ENCODE measurements around the gene PTPRN2. TPM values are rescaled to one million over a fixed set of nuclear protein-coding genes. Genes with fewer than 3 reads are reported as not detected.

PTPRN2 gene
- polyA plus RNA-seq, 1 experiment = 0.02 TPM

DNA sequence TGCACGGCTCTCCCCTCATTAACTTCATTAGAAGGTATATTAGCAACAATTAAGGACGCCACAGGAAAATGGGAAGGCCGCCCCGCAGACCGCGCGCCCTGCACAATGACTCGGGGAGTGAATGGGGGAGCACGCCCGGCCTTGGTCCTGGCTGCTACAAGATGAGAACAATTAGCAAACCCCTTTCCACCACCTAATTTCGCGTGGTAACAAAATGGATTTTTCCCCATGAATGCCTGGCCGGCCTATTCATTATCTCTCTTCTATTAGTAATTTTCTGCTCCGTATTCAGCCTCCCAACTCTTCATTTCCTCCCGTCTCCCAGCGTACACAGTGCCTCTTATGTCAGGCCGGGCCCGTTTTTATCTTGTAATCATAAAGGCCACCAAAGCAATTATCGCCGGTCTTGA lies 903.9 kb downstream of the PTPRN2 start:
- Histone ChIP-seq H3K4me3 (ENCODE audit: low read depth, low read length) (no peak overlapping the region), H3K9me3 (ENCODE audit: control insufficient read depth, insufficient read depth, low read length) (no peaks in the 10 kb centered on the region; the same call in 1 of the 2 replicates), H3K27ac (ENCODE audit: low read depth, low read length) (no peak overlapping the region), H3K27me3 (ENCODE audit: control insufficient read depth, insufficient read depth, low read length) (peaks cover 42% of the 10 kb centered on the region)
- TF ChIP-seq, protein P1, sequence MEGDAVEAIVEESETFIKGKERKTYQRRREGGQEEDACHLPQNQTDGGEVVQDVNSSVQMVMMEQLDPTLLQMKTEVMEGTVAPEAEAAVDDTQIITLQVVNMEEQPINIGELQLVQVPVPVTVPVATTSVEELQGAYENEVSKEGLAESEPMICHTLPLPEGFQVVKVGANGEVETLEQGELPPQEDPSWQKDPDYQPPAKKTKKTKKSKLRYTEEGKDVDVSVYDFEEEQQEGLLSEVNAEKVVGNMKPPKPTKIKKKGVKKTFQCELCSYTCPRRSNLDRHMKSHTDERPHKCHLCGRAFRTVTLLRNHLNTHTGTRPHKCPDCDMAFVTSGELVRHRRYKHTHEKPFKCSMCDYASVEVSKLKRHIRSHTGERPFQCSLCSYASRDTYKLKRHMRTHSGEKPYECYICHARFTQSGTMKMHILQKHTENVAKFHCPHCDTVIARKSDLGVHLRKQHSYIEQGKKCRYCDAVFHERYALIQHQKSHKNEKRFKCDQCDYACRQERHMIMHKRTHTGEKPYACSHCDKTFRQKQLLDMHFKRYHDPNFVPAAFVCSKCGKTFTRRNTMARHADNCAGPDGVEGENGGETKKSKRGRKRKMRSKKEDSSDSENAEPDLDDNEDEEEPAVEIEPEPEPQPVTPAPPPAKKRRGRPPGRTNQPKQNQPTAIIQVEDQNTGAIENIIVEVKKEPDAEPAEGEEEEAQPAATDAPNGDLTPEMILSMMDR (IDR thresholded peaks at IDR 0.05; ENCODE audit: low read depth, low read length) = no peak
- ChIA-PET POLR2A (no interaction called here), CTCF (no interaction called here)
- no peak for DNase-seq (ENCODE audit: low read depth, low spot score)

DNA sequence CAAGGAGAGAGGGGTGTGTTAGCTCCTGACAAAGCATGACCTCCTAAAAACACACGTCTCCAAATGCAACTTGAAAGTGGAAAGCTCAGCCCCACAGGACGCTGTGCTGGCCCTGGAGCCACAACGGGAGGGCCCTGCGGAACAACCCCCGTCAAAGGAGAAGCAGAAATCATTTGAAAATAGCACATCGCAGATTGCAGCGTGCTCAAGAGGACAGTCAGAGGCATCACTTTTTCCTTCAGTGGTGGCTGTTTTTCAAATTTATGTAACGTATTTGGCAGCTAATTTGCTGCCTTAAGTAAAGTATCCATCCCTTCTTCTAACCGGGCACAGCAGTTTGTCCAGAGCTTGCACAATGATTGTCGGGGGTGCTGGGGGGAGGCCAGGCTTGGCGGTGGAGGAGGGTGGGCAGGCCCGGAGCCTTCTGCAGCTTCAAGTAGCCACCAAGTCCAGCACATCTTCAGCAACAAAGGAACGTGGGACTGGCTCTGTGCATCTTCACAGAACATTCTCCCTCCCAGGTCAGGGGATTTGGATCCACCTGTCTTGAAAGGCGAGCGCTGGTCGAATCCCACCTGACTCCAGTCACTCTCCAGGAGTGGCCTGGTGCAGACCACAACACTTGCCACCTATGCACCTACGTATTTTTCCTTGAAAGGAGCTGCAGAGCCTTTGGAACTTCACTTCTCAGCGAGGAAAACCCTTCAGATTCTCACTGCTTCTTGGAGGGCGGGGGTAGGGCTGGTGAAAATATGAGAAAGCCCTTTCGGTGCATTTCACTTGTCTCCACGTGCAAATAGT lies 904.5 kb downstream of the PTPRN2 start:
- Histone ChIP-seq H3K9me3 (ENCODE audit: control insufficient read depth, insufficient read depth, low read length) (no peaks in the 10 kb centered on the region), H3K4me3 (ENCODE audit: low read depth, low read length) (no peak overlapping the region), H3K27ac (ENCODE audit: low read depth, low read length) (no peak overlapping the region), H3K27me3 (ENCODE audit: control insufficient read depth, insufficient read depth, low read length) (peaks cover 36% of the 10 kb centered on the region)
- TF ChIP-seq, protein P1 (IDR thresholded peaks at IDR 0.05; ENCODE audit: low read depth, low read length) = no peak
- DNase-seq (ENCODE audit: low read depth, low spot score) = no peak
- ChIA-PET POLR2A (no interaction called here), CTCF (no interaction called here)

DNA sequence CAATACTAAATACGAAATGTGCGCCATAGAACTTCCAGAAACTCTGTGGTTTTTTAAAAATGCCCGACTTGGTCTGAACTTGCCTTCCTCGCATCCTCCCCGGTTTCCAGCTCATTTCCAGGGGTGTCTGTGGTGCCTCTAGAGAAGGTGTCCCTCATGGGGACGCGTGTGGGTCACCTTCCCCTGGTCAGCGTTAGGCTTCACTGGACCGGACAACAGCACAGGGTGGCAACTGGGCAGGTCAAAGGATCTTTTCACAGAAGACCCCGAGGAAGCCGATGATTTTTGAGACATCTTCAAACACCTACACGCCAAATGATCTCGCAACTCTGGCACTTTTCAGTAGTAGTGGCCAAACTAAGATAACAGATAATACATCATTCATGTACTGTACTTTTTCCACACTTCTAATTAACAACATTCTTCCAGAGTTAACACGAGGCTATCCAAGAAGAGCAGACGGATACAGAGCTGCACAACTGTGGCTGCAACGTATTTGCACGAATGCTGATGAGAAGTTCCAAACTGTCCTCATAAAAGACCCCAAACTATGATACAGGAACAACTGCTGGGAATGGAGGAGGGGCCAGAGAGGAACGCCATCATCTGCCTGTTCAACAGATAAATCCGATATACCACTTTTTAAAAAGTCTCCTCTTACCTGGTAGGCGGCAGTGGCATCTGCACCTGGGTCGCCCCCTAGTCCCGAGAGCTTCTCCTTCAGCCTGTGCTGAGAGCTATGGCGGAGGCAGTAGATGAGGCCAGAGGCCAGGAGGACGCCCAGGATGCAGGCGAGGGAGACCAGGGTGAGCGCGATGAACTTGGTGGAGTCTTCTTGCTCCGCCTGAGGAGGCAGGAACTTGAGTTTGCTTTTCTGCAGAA lies 905.3 kb downstream of the PTPRN2 start:
- DNase-seq (ENCODE audit: low read depth, low spot score) = no peak
- Histone ChIP-seq H3K9me3 (ENCODE audit: control insufficient read depth, insufficient read depth, low read length) (peaks cover 4% of the 10 kb centered on the region; the same call in 1 of the 2 replicates), H3K27me3 (ENCODE audit: control insufficient read depth, insufficient read depth, low read length) (peaks cover 32% of the 10 kb centered on the region), H3K4me3 (ENCODE audit: low read depth, low read length) (no peak overlapping the region), H3K27ac (ENCODE audit: low read depth, low read length) (no peak overlapping the region)
- CTCF ChIA-PET = no interaction called here
- TF ChIP-seq, protein P1 (IDR thresholded peaks at IDR 0.05; ENCODE audit: low read depth, low read length) = no peak
- POLR2A ChIA-PET = no interaction called here

DNA sequence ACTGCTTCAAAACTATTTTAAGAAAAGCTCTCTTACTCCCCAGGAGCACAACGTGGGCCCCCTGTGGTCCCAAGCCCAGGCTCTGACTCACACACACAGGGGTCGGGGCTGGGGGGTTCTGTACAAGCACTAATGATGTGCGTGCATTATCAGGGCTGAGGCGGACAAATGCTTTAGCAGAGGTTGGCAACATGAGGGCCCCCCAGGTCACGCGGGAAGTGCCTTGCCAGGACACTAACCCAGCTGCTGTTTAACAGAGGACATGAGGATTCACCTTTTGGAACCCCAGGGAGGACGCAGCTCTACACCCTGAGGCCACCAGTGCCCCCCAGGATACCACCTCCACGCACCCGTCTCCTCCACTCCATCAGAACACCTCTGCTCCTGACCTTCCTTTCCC lies 908.0 kb downstream of the PTPRN2 start:
- DNase-seq (ENCODE audit: low read depth, low spot score) = no peak
- TF ChIP-seq, protein P1 (IDR thresholded peaks at IDR 0.05; ENCODE audit: low read depth, low read length) = no peak
- ChIA-PET POLR2A (no interaction called here), CTCF (no interaction called here)
- Histone ChIP-seq H3K27ac (ENCODE audit: low read depth, low read length) (no peak overlapping the region), H3K4me3 (ENCODE audit: low read depth, low read length) (no peak overlapping the region), H3K27me3 (ENCODE audit: control insufficient read depth, insufficient read depth, low read length) (peaks cover 20% of the 10 kb centered on the region), H3K9me3 (ENCODE audit: control insufficient read depth, insufficient read depth, low read length) (peaks cover 29% of the 10 kb centered on the region)

DNA sequence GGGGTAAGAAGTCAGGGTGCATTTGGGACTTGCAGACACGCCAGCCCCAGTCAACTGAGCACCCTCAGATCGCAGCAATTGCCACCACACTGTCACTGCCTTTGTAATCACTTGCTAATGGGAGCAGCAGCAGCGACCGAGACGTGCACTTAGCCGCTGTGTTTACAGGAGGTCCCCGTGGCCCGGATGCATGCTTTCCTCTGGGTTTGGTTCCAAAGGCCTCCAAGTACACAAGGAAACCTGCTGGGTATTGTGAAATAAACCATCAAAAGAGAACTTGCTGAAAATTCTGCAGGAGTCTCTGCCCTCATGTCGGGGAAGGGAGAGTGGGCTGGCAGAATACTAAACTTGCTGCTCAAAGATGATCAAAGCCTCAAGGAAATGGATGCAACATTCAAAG lies 909.1 kb downstream of the PTPRN2 start:
- ChIA-PET POLR2A (no interaction called here), CTCF (no interaction called here)
- Histone ChIP-seq H3K27ac (ENCODE audit: low read depth, low read length) (no peak overlapping the region), H3K4me3 (ENCODE audit: low read depth, low read length) (no peak overlapping the region), H3K9me3 (ENCODE audit: control insufficient read depth, insufficient read depth, low read length) (peaks cover 40% of the 10 kb centered on the region), H3K27me3 (ENCODE audit: control insufficient read depth, insufficient read depth, low read length) (peaks cover 15% of the 10 kb centered on the region)
- TF ChIP-seq, protein P1 (IDR thresholded peaks at IDR 0.05; ENCODE audit: low read depth, low read length) = no peak
- DNase-seq (ENCODE audit: low read depth, low spot score) = no peak
